Hepatocyte (in vitro differentiated cells): Measurements from ENCODE around the gene ZSCAN21. TPM values are rescaled to one million over a fixed set of nuclear protein-coding genes. Genes with fewer than 3 reads are reported as not detected.

ENCODE experiments used
- DNase-seq: peaks from one replicate; pipeline ENCODE4 v3.0.0-alpha.2; 2016; ENCODE audit warnings: low spot score
- H2AFZ ChIP-seq: fragments of 200-600 bp; sonication (generic); 2 replicates; pipeline ENCODE4 v1.6.0; 2016; ENCODE audit warnings: antibody characterized with exemption, mild to moderate bottlenecking
- H3K27ac ChIP-seq: fragments of 200-600 bp; sonication (generic); 2 replicates; pipeline ENCODE4 v1.5.1; 2016; ENCODE audit warnings: mild to moderate bottlenecking
- H3K27me3 ChIP-seq: fragments of 200-600 bp; sonication (generic); 2 replicates; pipeline ENCODE4 v1.6.1; 2016
- H3K36me3 ChIP-seq: fragments of 200-600 bp; sonication (generic); replicated peaks from 2 replicates; pipeline ENCODE4 v1.5.1; 2016; ENCODE audit warnings: low read depth; ENCODE audit not compliant: insufficient read depth
- H3K4me1 ChIP-seq: fragments of 200-600 bp; sonication (generic); 2 replicates; pipeline ENCODE4 v1.5.1; 2016; ENCODE audit warnings: mild to moderate bottlenecking, moderate library complexity; ENCODE audit not compliant: insufficient read depth
- H3K4me2 ChIP-seq: fragments of 200-600 bp; sonication (generic); 2 replicates; pipeline ENCODE4 v1.6.0; 2016
- H3K4me3 ChIP-seq: fragments of 200-600 bp; sonication (generic); 2 replicates; pipeline ENCODE4 v1.5.1; 2016; ENCODE audit warnings: mild to moderate bottlenecking
- H3K79me2 ChIP-seq: fragments of 200-600 bp; sonication (generic); 2 replicates; pipeline ENCODE4 v1.6.0; 2017; ENCODE audit warnings: mild to moderate bottlenecking
- H3K9me2 ChIP-seq: fragments of 200-600 bp; sonication (generic); replicated peaks from 2 replicates; pipeline ENCODE4 v1.6.0; 2017; ENCODE audit warnings: mild to moderate bottlenecking; ENCODE audit not compliant: insufficient read depth
- H3K9me3 ChIP-seq: fragments of 200-600 bp; sonication (generic); 2 replicates; pipeline ENCODE4 v1.5.1; 2016; ENCODE audit warnings: low read depth, mild to moderate bottlenecking
- H4K20me1 ChIP-seq: fragments of 200-600 bp; sonication (generic); 2 replicates; pipeline ENCODE4 v1.6.0; 2016; ENCODE audit warnings: mild to moderate bottlenecking; ENCODE audit not compliant: insufficient read depth, poor library complexity, severe bottlenecking
- CTCF ChIP-seq: fragments of 200-600 bp; sonication (generic); IDR thresholded peaks from 2 replicates; pipeline ENCODE4 v1.5.1; 2016; ENCODE audit warnings: antibody characterized with exemption, mild to moderate bottlenecking; ENCODE audit not compliant: poor library complexity
- EZH2 ChIP-seq: fragments of 200-600 bp; sonication (generic); IDR thresholded peaks from 2 replicates; pipeline ENCODE4 v1.6.1; 2016; ENCODE audit warnings: antibody characterized with exemption, mild to moderate bottlenecking, borderline replicate concordance
- EZH2phosphoT487 ChIP-seq: fragments of 200-600 bp; sonication (generic); IDR thresholded peaks from one replicate; pipeline ENCODE4 v1.6.1; 2018; ENCODE audit warnings: antibody characterized with exemption, mild to moderate bottlenecking, low read depth, moderate library complexity; ENCODE audit not compliant: unreplicated experiment, severe bottlenecking
- WGBS: methylation state at CpG from one replicate; pipeline ENCODE4 v1.1.6; 2016; ENCODE audit warnings: low lambda C conversion rate; ENCODE audit errors: missing lambda C conversion rate; 5-methylcytosine and 5-hydroxymethylcytosine counted together
- polyA plus RNA-seq: library from polyadenylated mRNA; unstranded; fragments of >200 nt; fragmentation: Nextera tagmentation; extraction: Ambion mirVana; gene quantifications from 2 replicates; pipeline ENCODE4 v1.2.1, GENCODE V29; 2016
- total RNA-seq: library from RNA; depleted of rRNA; stranded (reverse); fragments of >200 nt; gene quantifications from 2 replicates; pipeline ENCODE4 v1.2.3, GENCODE V29; 2014

ZSCAN21 gene
- total and polyA plus RNA-seq, 2 experiments from 2014 or later: 9.6 to 12.8 TPM

- Histone ChIP-seq H3K9me3 (no peaks in the 10 kb centered on the region), H3K79me2 (peaks cover 87% of the 10 kb centered on the region), H3K9me2 (no peaks in the 10 kb centered on the region), H3K4me3 (no peak overlapping the region), H3K4me1 (peaks cover 16% of the 10 kb centered on the region), H2AFZ (no peak overlapping the region), H3K36me3 (no peaks in the 10 kb centered on the region), H3K27ac (no peak overlapping the region), H4K20me1 (peaks cover 42% of the 10 kb centered on the region), H3K4me2 (no peak overlapping the region), H3K27me3 (no peaks in the 10 kb centered on the region)
- no peak for DNase-seq
- TF ChIP-seq EZH2 (no peak), CTCF (no peak), EZH2phosphoT487 (no peak)
- WGBS: 90% methylated on average over 3 of the region's 3 CpGs
Observed at GRCh38 chr7:100021297-100021696, 28.3 kb upstream of the ZSCAN21 start.

GRCh38 chr7:100022621-100023020 is 27.0 kb upstream of the ZSCAN21 start:
- DNase-seq: peak; percentile 52
- no peaks in the 10 kb centered on the region for H3K9me3 ChIP-seq
- no peaks in the 10 kb centered on the region for H3K27me3 ChIP-seq
- TF ChIP-seq CTCF (no peak), EZH2 (no peak), EZH2phosphoT487 (no peak)
- no peak overlapping the region for H3K4me3 ChIP-seq
- H3K4me2 ChIP-seq: no peak overlapping the region
- H2AFZ ChIP-seq: no peak overlapping the region
- H3K79me2 ChIP-seq: peaks cover 83% of the 10 kb centered on the region
- 71% methylated on average over 5 of the region's 5 CpGs for WGBS
- no peaks in the 10 kb centered on the region for H3K9me2 ChIP-seq
- H3K4me1 ChIP-seq: peaks cover 5% of the 10 kb centered on the region
- no peaks in the 10 kb centered on the region for H3K36me3 ChIP-seq
- no peak overlapping the region for H3K27ac ChIP-seq
- peaks cover 33% of the 10 kb centered on the region for H4K20me1 ChIP-seq

GRCh38 chr7:100023526-100023925 is 26.0 kb upstream of the ZSCAN21 start:
- Histone ChIP-seq H2AFZ (no peak overlapping the region), H3K27me3 (no peaks in the 10 kb centered on the region), H3K9me2 (no peaks in the 10 kb centered on the region), H3K79me2 (peaks cover 74% of the 10 kb centered on the region), H4K20me1 (peaks cover 28% of the 10 kb centered on the region), H3K9me3 (no peaks in the 10 kb centered on the region), H3K4me2 (peak overlapping the region; percentile 8), H3K36me3 (no peaks in the 10 kb centered on the region), H3K27ac (peak overlapping the region; percentile 27), H3K4me3 (no peak overlapping the region), H3K4me1 (peaks cover 5% of the 10 kb centered on the region)
- DNase-seq: no peak
- TF ChIP-seq CTCF: no peak
- no peak for TF ChIP-seq EZH2
- WGBS: 96% methylated on average over 12 of the region's 12 CpGs

GRCh38 chr7:100024020-100024619 is 25.5 kb upstream of the ZSCAN21 start:
- Histone ChIP-seq H3K27ac (no peak overlapping the region), H3K36me3 (no peaks in the 10 kb centered on the region), H2AFZ (no peak overlapping the region), H3K4me2 (no peak overlapping the region), H3K4me3 (no peak overlapping the region), H3K9me2 (no peaks in the 10 kb centered on the region), H3K27me3 (no peaks in the 10 kb centered on the region), H4K20me1 (peaks cover 25% of the 10 kb centered on the region), H3K4me1 (peaks cover 5% of the 10 kb centered on the region), H3K9me3 (no peaks in the 10 kb centered on the region), H3K79me2 (peaks cover 68% of the 10 kb centered on the region)
- WGBS: 92% methylated on average over 12 of the region's 12 CpGs
- no peak for DNase-seq
- TF ChIP-seq EZH2phosphoT487: no peak
- no peak for TF ChIP-seq EZH2
